GM23248 (cell line): Measurements from ENCODE around the gene RHOXF2B. TPM values are rescaled to one million over a fixed set of nuclear protein-coding genes. Genes with fewer than 3 reads are reported as not detected.
"Not testable (repeated sequence)": the region's sequence is repeated elsewhere in the genome, so short reads cannot be mapped to it uniquely, and the experiment has no call there.

ENCODE experiments used
- DNase-seq: peaks from one replicate; pipeline ENCODE4 v3.0.0-alpha.2; 2015
- H2AFZ ChIP-seq: fragments of 200-600 bp; sonication (generic); 2 replicates; pipeline ENCODE4 v1.6.1; 2016; ENCODE audit warnings: antibody characterized with exemption
- H3F3A ChIP-seq: fragments of 200-600 bp; sonication (generic); 2 replicates; pipeline ENCODE4 v1.6.1; 2016; ENCODE audit warnings: mild to moderate bottlenecking, antibody characterized with exemption, mixed run types; ENCODE audit not compliant: insufficient read depth
- H3K27ac ChIP-seq: fragments of 200-600 bp; sonication (generic); 2 replicates; pipeline ENCODE4 v1.5.1; 2016; ENCODE audit warnings: mild to moderate bottlenecking
- H3K27me3 ChIP-seq: fragments of 200-600 bp; sonication (generic); replicated peaks from 2 replicates; pipeline ENCODE4 v1.6.1; 2016; ENCODE audit warnings: mild to moderate bottlenecking; ENCODE audit not compliant: insufficient read depth
- H3K36me3 ChIP-seq: fragments of 200-600 bp; sonication (generic); 2 replicates; pipeline ENCODE4 v1.6.1; 2016; ENCODE audit warnings: low read depth, mild to moderate bottlenecking
- H3K4me1 ChIP-seq: fragments of 200-600 bp; sonication (generic); 2 replicates; pipeline ENCODE4 v1.6.1; 2016; ENCODE audit warnings: mild to moderate bottlenecking; ENCODE audit not compliant: insufficient read depth
- H3K4me2 ChIP-seq: fragments of 200-600 bp; sonication (generic); one replicate; pipeline ENCODE4 v1.6.1; 2016; ENCODE audit warnings: mild to moderate bottlenecking; ENCODE audit not compliant: unreplicated experiment
- H3K4me3 ChIP-seq: fragments of 200-600 bp; sonication (generic); 2 replicates; pipeline ENCODE4 v1.5.1; 2016; ENCODE audit warnings: mild to moderate bottlenecking
- H3K79me2 ChIP-seq: fragments of 200-600 bp; sonication (generic); 2 replicates; pipeline ENCODE4 v1.6.1; 2016; ENCODE audit warnings: mild to moderate bottlenecking; ENCODE audit not compliant: insufficient read depth
- H3K9ac ChIP-seq: fragments of 200-600 bp; sonication (generic); 2 replicates; pipeline ENCODE4 v1.6.1; 2016; ENCODE audit warnings: mild to moderate bottlenecking
- H3K9me2 ChIP-seq: fragments of 200-600 bp; sonication (generic); 2 replicates; pipeline ENCODE4 v1.6.1; 2016; ENCODE audit warnings: mixed run types, mild to moderate bottlenecking, moderate library complexity; ENCODE audit not compliant: insufficient read depth
- H3K9me3 ChIP-seq: fragments of 200-600 bp; sonication (generic); one replicate; pipeline ENCODE4 v1.6.1; 2017; ENCODE audit warnings: low read depth
- H4K20me1 ChIP-seq: fragments of 200-600 bp; sonication (generic); 2 replicates; pipeline ENCODE4 v1.6.0; 2016; ENCODE audit not compliant: insufficient read depth
- EZH2 ChIP-seq: fragments of 200-600 bp; sonication (generic); IDR thresholded peaks from 2 replicates; pipeline ENCODE4 v1.6.1; 2018; ENCODE audit warnings: antibody characterized with exemption, mild to moderate bottlenecking; ENCODE audit not compliant: insufficient read depth, poor library complexity, severe bottlenecking
- EZH2phosphoT487 ChIP-seq: fragments of 200-600 bp; sonication (generic); IDR thresholded peaks from 2 replicates; pipeline ENCODE4 v1.6.1; 2018; ENCODE audit warnings: antibody characterized with exemption, moderate library complexity, mild to moderate bottlenecking, low read depth; ENCODE audit not compliant: insufficient read depth
- WGBS, 2 experiments: methylation state at CpG; one replicate each; pipeline ENCODE4 v1.1.6; 2015 to 2017; ENCODE audit warnings: low lambda C conversion rate in 2 of 2, low coverage in 1 of 2; ENCODE audit errors: missing lambda C conversion rate in 2 of 2; 5-methylcytosine and 5-hydroxymethylcytosine counted together
- in situ Hi-C: fragments of 300-500 bp; cut with MboI; formaldehyde crosslinking; loops from 2 replicates; pipeline ENCODE4 v1.15.0; 2020
- polyA plus RNA-seq: library from polyadenylated mRNA; unstranded; fragments of >200 nt; fragmentation: Nextera tagmentation; extraction: Ambion mirVana; gene quantifications from 2 replicates; pipeline ENCODE4 v1.2.1, GENCODE V29; 2016
- total RNA-seq: library from RNA; depleted of rRNA; stranded (reverse); fragments of >200 nt; shearing (Covaris generic); gene quantifications from 2 replicates; pipeline ENCODE4 v1.2.3, GENCODE V29; 2014; rRNA removed

Gene RHOXF2B
- total RNA-seq (not detected in 2 replicates), polyA plus RNA-seq (not detected in 2 replicates)

GRCh38 chrX:120077590-120077989 lies at the start of gene RHOXF2B:
RHOXF2B (minus strand) TSS chrX:120077690; CDS start chrX:120077552, 138 bp downstream.
- H3K4me2 ChIP-seq, H3K9me2 ChIP-seq, H3K9me3 ChIP-seq, H2AFZ ChIP-seq, H3K9ac ChIP-seq, H3F3A ChIP-seq, H3K79me2 ChIP-seq, H3K27ac ChIP-seq, H3K4me3 ChIP-seq, H3K36me3 ChIP-seq, DNase-seq, H4K20me1 ChIP-seq, H3K4me1 ChIP-seq, in situ Hi-C loops, H3K27me3 ChIP-seq: not testable (repeated sequence)
- WGBS, 2 experiments: no CpG with 5 or more reads among the region's 15 CpGs

DNA sequence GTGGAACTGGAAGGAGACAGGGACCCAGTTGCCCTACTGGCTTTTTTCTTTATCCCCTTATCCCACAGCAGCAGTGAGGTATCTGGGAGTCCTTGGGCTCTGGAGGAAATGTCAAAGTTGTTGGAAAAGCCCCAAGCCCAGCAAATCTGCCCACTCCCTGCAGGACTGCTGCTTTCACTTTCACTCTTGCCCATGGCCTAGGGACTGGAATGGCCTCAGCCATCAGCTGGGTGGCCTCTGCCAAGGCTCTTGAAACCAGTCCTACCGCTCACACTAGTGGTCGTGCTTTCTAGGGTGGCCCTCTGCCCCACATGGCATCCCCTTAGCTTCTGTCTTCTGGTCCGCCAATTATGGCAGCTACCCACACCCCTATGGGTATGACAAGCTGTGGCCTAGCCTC lies 48.0 kb upstream of the RHOXF2B start:
- no peak overlapping the region for H3K4me3 ChIP-seq
- no peaks in the 10 kb centered on the region for H3K9me3 ChIP-seq
- H3K27ac ChIP-seq: no peak overlapping the region
- no peaks in the 10 kb centered on the region for H3K36me3 ChIP-seq
- no peaks in the 10 kb centered on the region for H4K20me1 ChIP-seq
- TF ChIP-seq EZH2 (no peak), EZH2phosphoT487 (no peak)
- 78 to 100% methylated on average over 1 to 3 of the region's 3 CpGs for WGBS, 2 experiments
- no peak overlapping the region for H2AFZ ChIP-seq
- H3K4me1 ChIP-seq: no peaks in the 10 kb centered on the region
- no peak overlapping the region for H3K4me2 ChIP-seq
- in situ Hi-C loops: no loop called here
- no peaks in the 10 kb centered on the region for H3F3A ChIP-seq
- H3K9me2 ChIP-seq: no peaks in the 10 kb centered on the region
- no peak overlapping the region for H3K9ac ChIP-seq
- H3K79me2 ChIP-seq: no peaks in the 10 kb centered on the region
- no peaks in the 10 kb centered on the region for H3K27me3 ChIP-seq
- no peak for DNase-seq

DNA sequence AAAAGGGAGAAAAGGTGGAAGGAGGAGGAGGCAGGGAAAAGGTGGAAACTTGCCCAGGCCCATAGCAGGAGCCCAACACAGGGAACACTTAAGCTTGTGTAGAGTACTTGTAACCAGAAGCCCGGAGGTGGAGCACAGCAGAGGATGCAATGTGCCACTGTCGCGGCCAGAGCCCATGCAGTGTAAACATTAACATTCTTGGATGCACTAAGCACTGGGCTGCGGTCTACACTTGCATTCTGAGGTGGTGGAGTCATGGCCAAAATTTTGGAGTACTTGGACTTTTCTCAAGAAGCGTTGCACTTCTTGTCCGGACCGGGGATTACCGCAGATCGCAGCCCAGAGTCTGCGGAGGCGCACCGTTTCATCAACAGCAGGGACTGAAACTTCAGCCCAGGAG lies 42.7 kb upstream of the RHOXF2B start:
- Histone ChIP-seq H2AFZ (no peak overlapping the region), H3K4me2 (no peak overlapping the region), H3F3A (no peaks in the 10 kb centered on the region), H3K9me2 (no peaks in the 10 kb centered on the region), H3K4me1 (no peaks in the 10 kb centered on the region), H4K20me1 (no peaks in the 10 kb centered on the region), H3K9me3 (no peaks in the 10 kb centered on the region), H3K79me2 (no peaks in the 10 kb centered on the region), H3K27ac (no peak overlapping the region), H3K27me3 (no peaks in the 10 kb centered on the region), H3K36me3 (no peaks in the 10 kb centered on the region), H3K9ac (no peak overlapping the region), H3K4me3 (no peak overlapping the region)
- 89 to 98% methylated on average over 10 to 12 of the region's 12 CpGs for WGBS, 2 experiments
- no peak for TF ChIP-seq EZH2
- TF ChIP-seq EZH2phosphoT487: no peak
- DNase-seq: no peak
- in situ Hi-C loops: loop anchor here (25.0 kb wide), 2 partner anchors 92 to 108 kb away; no protein-coding TSS in a partner anchor

- no peaks in the 10 kb centered on the region for H3F3A ChIP-seq
- TF ChIP-seq EZH2phosphoT487 (no peak), EZH2 (no peak)
- no peaks in the 10 kb centered on the region for H3K9me2 ChIP-seq
- no peak for DNase-seq
- no peak within 1 kb of the TSS for H3K27ac ChIP-seq
- H3K4me3 ChIP-seq: no peak within 1 kb of the TSS
- H3K9me3 ChIP-seq: no peaks in the 10 kb centered on the region
- no peaks in the 10 kb centered on the region for H3K4me1 ChIP-seq
- H3K9ac ChIP-seq: no peak within 1 kb of the TSS
- no peak within 1 kb of the TSS for H3K4me2 ChIP-seq
- H3K27me3 ChIP-seq: no peaks in the 10 kb centered on the region
- no peak within 1 kb of the TSS for H2AFZ ChIP-seq
- H4K20me1 ChIP-seq: no peaks in the 10 kb centered on the region
- H3K36me3 ChIP-seq: no peaks in the 10 kb centered on the region
- 92 to 93% methylated on average over 19 to 25 of the region's 35 CpGs for WGBS, 2 experiments
- in situ Hi-C loops: loop anchor here (25.0 kb wide), 2 partner anchors 97 to 103 kb away; no protein-coding TSS in a partner anchor
- no peaks in the 10 kb centered on the region for H3K79me2 ChIP-seq
These were observed 38.0 kb upstream of the RHOXF2B start, which contains the start of gene RHOXF1 for GRCh38 chrX:120115438-120115963. RHOXF1 (minus strand) TSS chrX:120115913; CDS start chrX:120115862, 51 bp downstream.

DNA sequence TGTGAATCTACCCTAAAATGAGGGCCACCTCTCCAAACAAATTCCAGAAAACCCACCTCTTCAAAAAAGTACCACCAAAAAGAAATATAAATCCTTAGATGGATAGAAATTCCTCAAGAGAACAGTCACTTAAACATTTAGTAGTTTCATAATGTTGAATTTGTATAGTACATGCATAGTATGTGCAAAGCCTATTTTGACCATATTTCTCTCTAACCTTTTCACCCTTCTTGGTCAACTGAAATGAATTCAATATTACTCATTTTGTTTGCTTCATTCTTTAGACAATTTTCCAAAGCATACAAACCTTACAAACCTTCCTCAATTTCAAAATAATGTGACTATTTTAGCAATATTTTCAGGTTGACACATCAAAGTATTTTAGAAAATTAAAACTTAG lies 34.1 kb upstream of the RHOXF2B start:
- H3K9me2 ChIP-seq: no peaks in the 10 kb centered on the region
- peak; percentile 43 for DNase-seq
- no peak overlapping the region for H3K27ac ChIP-seq
- H3F3A ChIP-seq: no peaks in the 10 kb centered on the region
- no peaks in the 10 kb centered on the region for H4K20me1 ChIP-seq
- H3K4me1 ChIP-seq: no peaks in the 10 kb centered on the region
- TF ChIP-seq EZH2phosphoT487 (no peak), EZH2 (no peak)
- no peak overlapping the region for H3K4me2 ChIP-seq
- in situ Hi-C loops: loop anchor here (25.0 kb wide), 2 partner anchors 99 to 101 kb away; no protein-coding TSS in a partner anchor
- no peaks in the 10 kb centered on the region for H3K9me3 ChIP-seq
- no peaks in the 10 kb centered on the region for H3K36me3 ChIP-seq
- H3K9ac ChIP-seq: no peak overlapping the region
- H3K79me2 ChIP-seq: no peaks in the 10 kb centered on the region
- no peak overlapping the region for H2AFZ ChIP-seq
- no peaks in the 10 kb centered on the region for H3K27me3 ChIP-seq
- H3K4me3 ChIP-seq: no peak overlapping the region
